ENCODE measurements around the gene SOX5.

SOX5 gene

GRCh38 chr12:23566133-23566532, 383.3 kb downstream of the SOX5 start:
- Histone ChIP-seq H3K36me3 (ENCODE audit: control insufficient read depth in 1 of 2, insufficient read depth in 2 of 2, low read length in 2 of 2) (no peaks in the 10 kb centered on the region), H3K4me3 (ENCODE audit: low read depth in 1 of 2, low read length in 2 of 2) (no peak overlapping the region), H3K27ac (ENCODE audit: low read depth, low read length) (no peak overlapping the region), H3K9ac (ENCODE audit: low read depth in 1 of 2, low read length in 2 of 2) (no peak overlapping the region), H3K9me3 (ENCODE audit: control insufficient read depth in 1 of 2, low read length in 2 of 2) (no peaks in the 10 kb centered on the region), H3K27me3 (ENCODE audit: control insufficient read depth in 1 of 2, insufficient read depth in 2 of 2, low read length in 2 of 2) (no peaks in the 10 kb centered on the region), H3K4me1 (ENCODE audit: control insufficient read depth in 1 of 2, insufficient read depth in 2 of 2, low read length in 2 of 2) (no peaks in the 10 kb centered on the region)

GRCh38 chr12:23564451-23565152, 384.9 kb downstream of the SOX5 start:
- no peaks in the 10 kb centered on the region for H3K36me3 ChIP-seq (ENCODE audit: control insufficient read depth in 1 of 2, insufficient read depth in 2 of 2, low read length in 2 of 2)
- H3K9ac ChIP-seq (ENCODE audit: low read depth in 1 of 2, low read length in 2 of 2): no peak overlapping the region
- no peak overlapping the region for H3K4me3 ChIP-seq (ENCODE audit: low read depth in 1 of 2, low read length in 2 of 2)
- no peaks in the 10 kb centered on the region for H3K4me1 ChIP-seq (ENCODE audit: control insufficient read depth in 1 of 2, insufficient read depth in 2 of 2, low read length in 2 of 2)
- H3K27me3 ChIP-seq (ENCODE audit: control insufficient read depth in 1 of 2, insufficient read depth in 2 of 2, low read length in 2 of 2): no peaks in the 10 kb centered on the region
- H3K27ac ChIP-seq (ENCODE audit: low read depth, low read length): no peak overlapping the region
- H3K9me3 ChIP-seq (ENCODE audit: control insufficient read depth in 1 of 2, low read length in 2 of 2): no peaks in the 10 kb centered on the region

GRCh38 chr12:23561364-23562345, 387.8 kb downstream of the SOX5 start:
- Histone ChIP-seq H3K36me3 (ENCODE audit: control insufficient read depth in 1 of 2, insufficient read depth in 2 of 2, low read length in 2 of 2) (no peaks in the 10 kb centered on the region), H3K4me1 (ENCODE audit: control insufficient read depth in 1 of 2, insufficient read depth in 2 of 2, low read length in 2 of 2) (no peaks in the 10 kb centered on the region), H3K9ac (ENCODE audit: low read depth in 1 of 2, low read length in 2 of 2) (no peak overlapping the region), H3K9me3 (ENCODE audit: control insufficient read depth in 1 of 2, low read length in 2 of 2) (no peaks in the 10 kb centered on the region), H3K4me3 (ENCODE audit: low read depth in 1 of 2, low read length in 2 of 2) (no peak overlapping the region), H3K27ac (ENCODE audit: low read depth, low read length) (no peak overlapping the region), H3K27me3 (ENCODE audit: control insufficient read depth in 1 of 2, insufficient read depth in 2 of 2, low read length in 2 of 2) (no peaks in the 10 kb centered on the region)

GRCh38 chr12:23560611-23561010, 388.9 kb downstream of the SOX5 start:
- no peak overlapping the region for H3K9ac ChIP-seq (ENCODE audit: low read depth in 1 of 2, low read length in 2 of 2)
- no peaks in the 10 kb centered on the region for H3K27me3 ChIP-seq (ENCODE audit: control insufficient read depth in 1 of 2, insufficient read depth in 2 of 2, low read length in 2 of 2)
- no peaks in the 10 kb centered on the region for H3K36me3 ChIP-seq (ENCODE audit: control insufficient read depth in 1 of 2, insufficient read depth in 2 of 2, low read length in 2 of 2)
- no peak overlapping the region for H3K4me3 ChIP-seq (ENCODE audit: low read depth in 1 of 2, low read length in 2 of 2)
- H3K4me1 ChIP-seq (ENCODE audit: control insufficient read depth in 1 of 2, insufficient read depth in 2 of 2, low read length in 2 of 2): peaks cover 0 to 2% of the 10 kb centered on the region in 2 donors
- no peak overlapping the region for H3K27ac ChIP-seq (ENCODE audit: low read depth, low read length)
- H3K9me3 ChIP-seq (ENCODE audit: control insufficient read depth in 1 of 2, low read length in 2 of 2): no peaks in the 10 kb centered on the region

- H3K9ac ChIP-seq (ENCODE audit: low read depth in 1 of 2, low read length in 2 of 2): no peak overlapping the region
- no peak overlapping the region for H3K4me3 ChIP-seq (ENCODE audit: low read depth in 1 of 2, low read length in 2 of 2)
- no peak overlapping the region for H3K27ac ChIP-seq (ENCODE audit: low read depth, low read length)
- peaks cover 0 to 3% of the 10 kb centered on the region in 2 donors for H3K4me1 ChIP-seq (ENCODE audit: control insufficient read depth in 1 of 2, insufficient read depth in 2 of 2, low read length in 2 of 2)
- no peaks in the 10 kb centered on the region for H3K27me3 ChIP-seq (ENCODE audit: control insufficient read depth in 1 of 2, insufficient read depth in 2 of 2, low read length in 2 of 2)
- no peaks in the 10 kb centered on the region for H3K36me3 ChIP-seq (ENCODE audit: control insufficient read depth in 1 of 2, insufficient read depth in 2 of 2, low read length in 2 of 2)
- no peaks in the 10 kb centered on the region for H3K9me3 ChIP-seq (ENCODE audit: control insufficient read depth in 1 of 2, low read length in 2 of 2)
Measured at GRCh38 chr12:23559268-23559753, 390.2 kb downstream of the SOX5 start.

- Histone ChIP-seq H3K9ac (ENCODE audit: low read depth in 1 of 2, low read length in 2 of 2) (no peak overlapping the region), H3K36me3 (ENCODE audit: control insufficient read depth in 1 of 2, insufficient read depth in 2 of 2, low read length in 2 of 2) (no peaks in the 10 kb centered on the region), H3K4me1 (ENCODE audit: control insufficient read depth in 1 of 2, insufficient read depth in 2 of 2, low read length in 2 of 2) (peaks cover 0 to 3% of the 10 kb centered on the region in 2 donors)
Measured at GRCh38 chr12:23556661-23557060, 392.8 kb downstream of the SOX5 start.

GRCh38 chr12:23555825-23556207, 393.7 kb downstream of the SOX5 start:
- Histone ChIP-seq H3K4me3 (ENCODE audit: low read depth in 1 of 2, low read length in 2 of 2) (no peak overlapping the region), H3K9me3 (ENCODE audit: control insufficient read depth in 1 of 2, low read length in 2 of 2) (no peaks in the 10 kb centered on the region), H3K27ac (ENCODE audit: low read depth, low read length) (no peak overlapping the region), H3K36me3 (ENCODE audit: control insufficient read depth in 1 of 2, insufficient read depth in 2 of 2, low read length in 2 of 2) (no peaks in the 10 kb centered on the region), H3K27me3 (ENCODE audit: control insufficient read depth in 1 of 2, insufficient read depth in 2 of 2, low read length in 2 of 2) (no peaks in the 10 kb centered on the region), H3K4me1 (ENCODE audit: control insufficient read depth in 1 of 2, insufficient read depth in 2 of 2, low read length in 2 of 2) (peaks cover 0 to 3% of the 10 kb centered on the region in 2 donors), H3K9ac (ENCODE audit: low read depth in 1 of 2, low read length in 2 of 2) (no peak overlapping the region)

More at GRCh38 chr12:23556661-23557060, 392.8 kb downstream of the SOX5 start:
- Histone ChIP-seq H3K27ac (ENCODE audit: low read depth, low read length) (no peak overlapping the region), H3K27me3 (ENCODE audit: control insufficient read depth in 1 of 2, insufficient read depth in 2 of 2, low read length in 2 of 2) (no peaks in the 10 kb centered on the region), H3K9me3 (ENCODE audit: control insufficient read depth in 1 of 2, low read length in 2 of 2) (no peaks in the 10 kb centered on the region), H3K4me3 (ENCODE audit: low read depth in 1 of 2, low read length in 2 of 2) (no peak overlapping the region)

- no peak overlapping the region for H3K4me3 ChIP-seq (ENCODE audit: low read depth in 1 of 2, low read length in 2 of 2)
- no peaks in the 10 kb centered on the region for H3K36me3 ChIP-seq (ENCODE audit: control insufficient read depth in 1 of 2, insufficient read depth in 2 of 2, low read length in 2 of 2)
- H3K4me1 ChIP-seq (ENCODE audit: control insufficient read depth in 1 of 2, insufficient read depth in 2 of 2, low read length in 2 of 2): peaks cover 0 to 3% of the 10 kb centered on the region in 2 donors
- H3K27ac ChIP-seq (ENCODE audit: low read depth, low read length): no peak overlapping the region
- no peaks in the 10 kb centered on the region for H3K27me3 ChIP-seq (ENCODE audit: control insufficient read depth in 1 of 2, insufficient read depth in 2 of 2, low read length in 2 of 2)
- H3K9ac ChIP-seq (ENCODE audit: low read depth in 1 of 2, low read length in 2 of 2): no peak overlapping the region
- no peaks in the 10 kb centered on the region for H3K9me3 ChIP-seq (ENCODE audit: control insufficient read depth in 1 of 2, low read length in 2 of 2)
Measured at GRCh38 chr12:23555180-23555824, 394.2 kb downstream of the SOX5 start.

GRCh38 chr12:23552417-23552816, 397.1 kb downstream of the SOX5 start:
- peaks cover 0 to 3% of the 10 kb centered on the region in 2 donors for H3K4me1 ChIP-seq (ENCODE audit: control insufficient read depth in 1 of 2, insufficient read depth in 2 of 2, low read length in 2 of 2)
- no peaks in the 10 kb centered on the region for H3K36me3 ChIP-seq (ENCODE audit: control insufficient read depth in 1 of 2, insufficient read depth in 2 of 2, low read length in 2 of 2)
- peaks cover 0 to 2% of the 10 kb centered on the region in 2 donors for H3K9me3 ChIP-seq (ENCODE audit: control insufficient read depth in 1 of 2, low read length in 2 of 2)
- no peaks in the 10 kb centered on the region for H3K27me3 ChIP-seq (ENCODE audit: control insufficient read depth in 1 of 2, insufficient read depth in 2 of 2, low read length in 2 of 2)
- H3K4me3 ChIP-seq (ENCODE audit: low read depth in 1 of 2, low read length in 2 of 2): no peak overlapping the region
- no peak overlapping the region for H3K9ac ChIP-seq (ENCODE audit: low read depth in 1 of 2, low read length in 2 of 2)
- no peak overlapping the region for H3K27ac ChIP-seq (ENCODE audit: low read depth, low read length)
